ENCODE results near the gene BBS9.

- TF ChIP-seq, protein P1, sequence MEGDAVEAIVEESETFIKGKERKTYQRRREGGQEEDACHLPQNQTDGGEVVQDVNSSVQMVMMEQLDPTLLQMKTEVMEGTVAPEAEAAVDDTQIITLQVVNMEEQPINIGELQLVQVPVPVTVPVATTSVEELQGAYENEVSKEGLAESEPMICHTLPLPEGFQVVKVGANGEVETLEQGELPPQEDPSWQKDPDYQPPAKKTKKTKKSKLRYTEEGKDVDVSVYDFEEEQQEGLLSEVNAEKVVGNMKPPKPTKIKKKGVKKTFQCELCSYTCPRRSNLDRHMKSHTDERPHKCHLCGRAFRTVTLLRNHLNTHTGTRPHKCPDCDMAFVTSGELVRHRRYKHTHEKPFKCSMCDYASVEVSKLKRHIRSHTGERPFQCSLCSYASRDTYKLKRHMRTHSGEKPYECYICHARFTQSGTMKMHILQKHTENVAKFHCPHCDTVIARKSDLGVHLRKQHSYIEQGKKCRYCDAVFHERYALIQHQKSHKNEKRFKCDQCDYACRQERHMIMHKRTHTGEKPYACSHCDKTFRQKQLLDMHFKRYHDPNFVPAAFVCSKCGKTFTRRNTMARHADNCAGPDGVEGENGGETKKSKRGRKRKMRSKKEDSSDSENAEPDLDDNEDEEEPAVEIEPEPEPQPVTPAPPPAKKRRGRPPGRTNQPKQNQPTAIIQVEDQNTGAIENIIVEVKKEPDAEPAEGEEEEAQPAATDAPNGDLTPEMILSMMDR (IDR thresholded peaks at IDR 0.05), result peak; percentile 36 to 67 (median 57)
- no peak for TF ChIP-seq POLR2A (IDR thresholded peaks at IDR 0.05)
Observed at GRCh38 chr7:33185786-33186185, 56.4 kb downstream of the BBS9 start.

Data from heart left ventricle (tissue), 13 donors.